ENCODE results near the gene SOCS1.
A peak's percentile ranks its signal among the peaks of the same experiment; 100 is the strongest.

The SOCS1 gene

GRCh38 chr16:11233727-11234376 lies 22.2 kb downstream of the SOCS1 start:
- Histone ChIP-seq H4K20me1 (ENCODE audit: control insufficient read depth, insufficient read depth, low read depth, low read length) (no peaks in the 10 kb centered on the region), H3K4me3 (ENCODE audit: low read length) (no peak overlapping the region), H3K27ac (ENCODE audit: low read depth, low read length) (no peak overlapping the region), H3K4me1 (ENCODE audit: control insufficient read depth, low read length) (peaks cover 17% of the 10 kb centered on the region), H3F3A (ENCODE audit: control insufficient read depth, insufficient read depth) (no peaks in the 10 kb centered on the region), H3K4me2 (ENCODE audit: low read length) (no peak overlapping the region), H3K9me3 (ENCODE audit: control insufficient read depth, insufficient read depth, low read length) (no peaks in the 10 kb centered on the region), H3K9me2 (replicated peaks; ENCODE audit: control insufficient read depth, low read length) (no peaks in the 10 kb centered on the region), H3K27me3 (ENCODE audit: control insufficient read depth, low read length) (peaks cover 35% of the 10 kb centered on the region), H3K79me2 (ENCODE audit: control insufficient read depth, low read length) (no peaks in the 10 kb centered on the region), H3K36me3 (ENCODE audit: control insufficient read depth, low read length) (no peaks in the 10 kb centered on the region)
- no peak for TF ChIP-seq EZH2phosphoT487 (IDR thresholded peaks at IDR 0.05; ENCODE audit: borderline replicate concordance, low read length)
- TF ChIP-seq CTCF (IDR thresholded peaks at IDR 0.05; ENCODE audit: low read depth, low read length, poor library complexity, severe bottlenecking): no peak

DNA sequence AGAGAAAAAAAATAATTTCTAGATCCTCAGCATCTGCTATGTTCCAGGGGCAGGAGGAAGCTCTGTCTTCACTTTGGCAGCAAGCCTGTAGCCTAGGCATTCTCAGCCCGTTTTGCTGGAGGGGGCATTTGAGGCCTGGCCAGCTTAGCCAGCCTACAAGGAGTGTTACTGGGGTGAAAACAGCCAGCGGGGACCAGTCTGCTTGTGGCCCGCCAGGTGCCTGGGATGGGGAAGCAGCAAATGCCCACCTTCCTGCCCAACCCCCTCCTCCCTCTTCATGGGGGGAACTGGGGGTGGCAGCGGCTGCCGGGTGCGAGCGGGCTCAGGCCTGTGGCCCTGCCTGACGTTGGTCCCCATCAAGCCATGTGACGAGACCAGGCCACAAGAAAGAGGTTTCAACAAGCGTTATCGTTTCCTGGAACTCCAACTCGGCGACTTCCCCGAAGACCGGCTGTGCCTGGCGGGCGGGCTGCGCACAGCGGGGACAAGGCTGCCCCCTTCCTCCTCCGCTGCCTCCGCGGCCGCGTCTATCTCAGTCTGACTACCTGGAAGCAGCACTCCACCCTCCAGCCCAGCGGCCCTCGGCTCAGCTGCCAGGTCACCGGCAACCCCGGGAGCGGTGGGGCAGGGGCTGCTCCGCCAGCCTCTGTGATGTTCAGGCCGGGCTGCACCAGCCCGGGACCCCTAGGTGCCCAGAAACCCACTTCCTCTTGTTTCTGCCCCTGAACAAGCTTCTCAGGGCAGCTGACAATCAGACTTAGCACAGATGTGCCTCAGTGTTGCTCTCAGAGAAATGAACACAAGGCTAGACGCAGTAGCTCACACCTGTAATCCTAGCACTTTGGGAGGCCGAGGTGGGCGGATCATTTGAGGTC lies 22.9 kb downstream of the SOCS1 start:
- TF ChIP-seq EZH2phosphoT487 (IDR thresholded peaks at IDR 0.05; ENCODE audit: borderline replicate concordance, low read length): no peak
- Histone ChIP-seq H3K4me2 (ENCODE audit: low read length) (peak overlapping the region; percentile 35; the same call in 1 of the 2 replicates), H3K79me2 (ENCODE audit: control insufficient read depth, low read length) (no peaks in the 10 kb centered on the region), H3K27me3 (ENCODE audit: control insufficient read depth, low read length) (peaks cover 38% of the 10 kb centered on the region), H4K20me1 (ENCODE audit: control insufficient read depth, insufficient read depth, low read depth, low read length) (no peaks in the 10 kb centered on the region), H3K36me3 (ENCODE audit: control insufficient read depth, low read length) (no peaks in the 10 kb centered on the region), H3K9me2 (replicated peaks; ENCODE audit: control insufficient read depth, low read length) (no peaks in the 10 kb centered on the region), H3F3A (ENCODE audit: control insufficient read depth, insufficient read depth) (no peaks in the 10 kb centered on the region), H3K4me3 (ENCODE audit: low read length) (no peak overlapping the region), H3K27ac (ENCODE audit: low read depth, low read length) (no peak overlapping the region), H3K4me1 (ENCODE audit: control insufficient read depth, low read length) (peaks cover 17% of the 10 kb centered on the region), H3K9me3 (ENCODE audit: control insufficient read depth, insufficient read depth, low read length) (no peaks in the 10 kb centered on the region)

DNA sequence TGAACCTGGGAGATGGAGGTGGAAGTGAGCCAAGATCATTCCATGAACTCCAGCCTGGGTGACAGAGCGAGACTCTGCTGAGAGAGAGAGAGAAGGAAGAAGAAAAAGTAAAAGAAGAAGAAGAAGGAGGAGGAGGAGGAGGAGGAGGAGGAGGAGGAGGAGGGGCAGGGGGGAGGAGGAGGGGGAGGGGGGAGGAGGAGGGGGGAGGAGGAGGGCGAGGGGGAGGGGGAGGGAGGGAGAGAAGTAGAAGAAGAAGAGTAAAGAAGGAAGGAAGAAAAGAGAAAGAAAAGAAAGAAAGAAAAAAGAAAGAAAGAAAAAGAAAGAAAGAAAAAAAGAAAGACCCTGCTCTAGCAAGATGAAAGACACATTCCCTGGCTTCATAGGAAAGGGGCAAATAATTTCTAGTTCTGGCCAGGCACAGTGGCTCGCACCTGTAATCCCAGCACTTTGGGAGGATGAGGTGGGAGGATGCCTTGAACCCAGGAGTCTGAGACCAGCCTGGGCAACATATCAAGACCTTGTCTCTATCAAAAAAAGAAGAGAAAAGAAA lies 23.6 kb downstream of the SOCS1 start:
- H3K4me2 ChIP-seq (ENCODE audit: low read length): no peak overlapping the region
- no peaks in the 10 kb centered on the region for H3K36me3 ChIP-seq (ENCODE audit: control insufficient read depth, low read length)
- peaks cover 38% of the 10 kb centered on the region for H3K27me3 ChIP-seq (ENCODE audit: control insufficient read depth, low read length)
- no peak for TF ChIP-seq CTCF (IDR thresholded peaks at IDR 0.05; ENCODE audit: low read depth, low read length, poor library complexity, severe bottlenecking)
- TF ChIP-seq EZH2phosphoT487 (IDR thresholded peaks at IDR 0.05; ENCODE audit: borderline replicate concordance, low read length): no peak
- H3K79me2 ChIP-seq (ENCODE audit: control insufficient read depth, low read length): no peaks in the 10 kb centered on the region
- no peaks in the 10 kb centered on the region for H3K9me3 ChIP-seq (ENCODE audit: control insufficient read depth, insufficient read depth, low read length)
- H3F3A ChIP-seq (ENCODE audit: control insufficient read depth, insufficient read depth): no peaks in the 10 kb centered on the region
- peaks cover 17% of the 10 kb centered on the region for H3K4me1 ChIP-seq (ENCODE audit: control insufficient read depth, low read length)
- no peak overlapping the region for H3K4me3 ChIP-seq (ENCODE audit: low read length)
- no peaks in the 10 kb centered on the region for H4K20me1 ChIP-seq (ENCODE audit: control insufficient read depth, insufficient read depth, low read depth, low read length)
- H3K9me2 ChIP-seq (replicated peaks; ENCODE audit: control insufficient read depth, low read length): no peaks in the 10 kb centered on the region
- H3K27ac ChIP-seq (ENCODE audit: low read depth, low read length): no peak overlapping the region
